Measurements from ENCODE around the gene MDK. TPM values are rescaled to one million over a fixed set of nuclear protein-coding genes. Genes with fewer than 3 reads are reported as not detected.

Gene MDK
- total RNA-seq, 1 donor: 1.5 TPM

DNA sequence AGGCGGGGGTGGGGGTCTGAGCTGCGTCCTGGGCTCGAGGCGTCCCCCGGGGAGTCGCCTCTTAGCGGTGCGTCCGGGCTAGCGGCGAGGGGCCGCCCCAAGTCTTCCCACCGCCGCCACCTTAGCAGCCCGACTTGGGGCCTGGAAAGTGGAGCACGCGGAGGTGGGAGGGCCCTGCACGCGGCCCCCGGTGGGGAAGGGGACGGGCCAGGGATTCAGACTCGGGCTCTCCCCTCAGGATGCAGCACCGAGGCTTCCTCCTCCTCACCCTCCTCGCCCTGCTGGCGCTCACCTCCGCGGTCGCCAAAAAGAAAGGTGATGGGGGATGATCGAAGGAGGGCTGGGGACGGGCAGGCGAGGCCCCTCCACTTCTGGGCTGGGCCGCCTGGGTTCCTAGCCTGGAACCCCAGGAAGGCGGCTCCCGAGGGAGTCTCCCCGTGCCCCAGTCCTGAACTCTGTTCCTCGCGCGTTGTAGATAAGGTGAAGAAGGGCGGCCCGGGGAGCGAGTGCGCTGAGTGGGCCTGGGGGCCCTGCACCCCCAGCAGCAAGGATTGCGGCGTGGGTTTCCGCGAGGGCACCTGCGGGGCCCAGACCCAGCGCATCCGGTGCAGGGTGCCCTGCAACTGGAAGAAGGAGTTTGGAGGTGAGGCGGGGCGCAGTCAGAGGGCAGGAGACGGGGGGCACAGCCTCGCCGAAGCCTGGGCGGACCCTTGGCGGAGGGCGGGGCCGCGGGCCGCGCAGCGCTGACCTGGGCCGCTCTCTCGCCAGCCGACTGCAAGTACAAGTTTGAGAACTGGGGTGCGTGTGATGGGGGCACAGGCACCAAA is 563 bp downstream of the MDK start:
- Histone ChIP-seq H3K4me3 (ENCODE audit: low read length) (no peak overlapping the region), H3K27me3 (ENCODE audit: insufficient read depth, low read length) (peaks cover 22% of the 10 kb centered on the region), H3K4me1 (ENCODE audit: insufficient read depth, low read length) (peaks cover 30% of the 10 kb centered on the region), H3K9me3 (ENCODE audit: low read depth, low read length) (no peaks in the 10 kb centered on the region)

DNA sequence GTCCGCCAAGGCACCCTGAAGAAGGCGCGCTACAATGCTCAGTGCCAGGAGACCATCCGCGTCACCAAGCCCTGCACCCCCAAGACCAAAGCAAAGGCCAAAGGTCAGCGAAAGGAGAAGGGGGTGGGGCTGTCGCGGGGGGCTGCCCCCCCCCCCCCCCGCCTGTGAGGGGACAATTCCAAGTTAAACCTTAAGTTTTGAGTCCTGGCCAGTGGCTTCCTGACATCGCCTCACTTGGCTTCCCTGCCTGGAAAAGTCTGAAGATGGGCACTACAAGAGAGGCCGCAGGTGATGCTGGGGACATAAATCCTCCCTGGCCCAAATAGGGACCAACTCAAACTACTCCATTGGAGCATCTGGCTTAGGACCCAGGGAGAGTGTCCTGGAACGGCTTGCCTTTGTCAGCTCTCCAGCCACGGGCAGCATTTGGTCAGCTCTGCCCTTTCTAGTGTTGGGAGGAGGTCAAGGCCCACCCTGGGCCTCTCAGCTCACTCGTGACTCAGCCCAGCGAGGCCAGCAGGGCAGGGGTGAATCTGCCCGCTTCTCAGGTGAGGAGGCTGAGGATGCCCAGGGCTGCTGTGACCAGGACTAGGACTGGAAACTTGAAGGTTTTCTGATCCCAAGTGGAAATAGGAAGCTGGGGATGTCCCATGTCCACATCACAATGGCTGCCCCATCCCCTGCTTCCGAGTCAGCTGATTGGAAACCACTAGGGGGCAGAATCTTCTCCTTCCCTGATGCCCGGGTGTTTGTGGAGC is 1.4 kb downstream of the MDK start:
- Histone ChIP-seq H3K27me3 (ENCODE audit: insufficient read depth, low read length) (peaks cover 29% of the 10 kb centered on the region), H3K4me3 (ENCODE audit: low read length) (no peak overlapping the region), H3K4me1 (ENCODE audit: insufficient read depth, low read length) (peaks cover 32% of the 10 kb centered on the region), H3K9me3 (ENCODE audit: low read depth, low read length) (no peaks in the 10 kb centered on the region)

DNA sequence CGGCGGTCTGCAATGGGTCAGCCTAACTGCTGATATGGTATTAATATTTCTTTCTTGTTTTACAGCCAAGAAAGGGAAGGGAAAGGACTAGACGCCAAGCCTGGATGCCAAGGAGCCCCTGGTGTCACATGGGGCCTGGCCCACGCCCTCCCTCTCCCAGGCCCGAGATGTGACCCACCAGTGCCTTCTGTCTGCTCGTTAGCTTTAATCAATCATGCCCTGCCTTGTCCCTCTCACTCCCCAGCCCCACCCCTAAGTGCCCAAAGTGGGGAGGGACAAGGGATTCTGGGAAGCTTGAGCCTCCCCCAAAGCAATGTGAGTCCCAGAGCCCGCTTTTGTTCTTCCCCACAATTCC is 1.9 kb downstream of the MDK start:
- peaks cover 38% of the 10 kb centered on the region for H3K4me1 ChIP-seq (ENCODE audit: insufficient read depth, low read length)
- no peaks in the 10 kb centered on the region for H3K9me3 ChIP-seq (ENCODE audit: low read depth, low read length)
- H3K27me3 ChIP-seq (ENCODE audit: insufficient read depth, low read length): peaks cover 34% of the 10 kb centered on the region
- no peak overlapping the region for H3K4me3 ChIP-seq (ENCODE audit: low read length)

DNA sequence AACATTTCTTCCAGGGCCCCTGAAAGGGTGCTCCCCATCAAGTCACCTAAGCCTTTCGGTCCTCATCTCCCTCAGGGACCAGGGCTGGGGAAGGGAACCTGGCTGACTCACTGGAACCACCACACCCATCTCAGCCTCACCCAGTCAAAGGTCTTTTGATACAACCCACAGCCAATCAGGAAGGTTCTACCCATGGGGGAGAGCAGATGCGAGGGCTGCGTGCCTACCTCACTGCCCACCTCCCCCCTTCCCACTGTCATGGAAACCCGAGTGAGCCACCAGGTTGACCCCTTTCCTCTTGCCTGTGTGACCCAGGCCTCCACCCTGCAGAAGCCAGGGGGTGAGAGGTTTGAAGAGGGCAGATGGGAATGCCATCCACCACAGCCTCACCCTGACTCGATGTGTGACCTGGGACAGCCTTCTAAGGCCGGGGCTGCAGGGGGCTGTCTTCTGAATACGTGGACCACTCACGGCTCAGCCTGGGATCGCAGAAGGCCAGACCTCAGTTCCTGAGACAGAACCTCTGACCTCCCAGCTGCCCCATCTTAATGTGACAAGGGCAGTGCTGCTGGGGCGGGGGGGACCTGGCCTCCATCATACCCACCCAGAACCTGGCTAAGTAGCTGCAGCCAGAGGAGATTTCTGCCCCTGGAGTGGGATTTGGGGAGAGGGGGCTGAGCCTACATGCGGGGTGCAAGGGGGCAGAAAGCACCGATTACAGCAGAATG is 2.7 kb downstream of the MDK start:
- peaks cover 32% of the 10 kb centered on the region for H3K4me1 ChIP-seq (ENCODE audit: insufficient read depth, low read length)
- no peak overlapping the region for H3K4me3 ChIP-seq (ENCODE audit: low read length)
- H3K27me3 ChIP-seq (ENCODE audit: insufficient read depth, low read length): peaks cover 42% of the 10 kb centered on the region
- H3K9me3 ChIP-seq (ENCODE audit: low read depth, low read length): no peaks in the 10 kb centered on the region

DNA sequence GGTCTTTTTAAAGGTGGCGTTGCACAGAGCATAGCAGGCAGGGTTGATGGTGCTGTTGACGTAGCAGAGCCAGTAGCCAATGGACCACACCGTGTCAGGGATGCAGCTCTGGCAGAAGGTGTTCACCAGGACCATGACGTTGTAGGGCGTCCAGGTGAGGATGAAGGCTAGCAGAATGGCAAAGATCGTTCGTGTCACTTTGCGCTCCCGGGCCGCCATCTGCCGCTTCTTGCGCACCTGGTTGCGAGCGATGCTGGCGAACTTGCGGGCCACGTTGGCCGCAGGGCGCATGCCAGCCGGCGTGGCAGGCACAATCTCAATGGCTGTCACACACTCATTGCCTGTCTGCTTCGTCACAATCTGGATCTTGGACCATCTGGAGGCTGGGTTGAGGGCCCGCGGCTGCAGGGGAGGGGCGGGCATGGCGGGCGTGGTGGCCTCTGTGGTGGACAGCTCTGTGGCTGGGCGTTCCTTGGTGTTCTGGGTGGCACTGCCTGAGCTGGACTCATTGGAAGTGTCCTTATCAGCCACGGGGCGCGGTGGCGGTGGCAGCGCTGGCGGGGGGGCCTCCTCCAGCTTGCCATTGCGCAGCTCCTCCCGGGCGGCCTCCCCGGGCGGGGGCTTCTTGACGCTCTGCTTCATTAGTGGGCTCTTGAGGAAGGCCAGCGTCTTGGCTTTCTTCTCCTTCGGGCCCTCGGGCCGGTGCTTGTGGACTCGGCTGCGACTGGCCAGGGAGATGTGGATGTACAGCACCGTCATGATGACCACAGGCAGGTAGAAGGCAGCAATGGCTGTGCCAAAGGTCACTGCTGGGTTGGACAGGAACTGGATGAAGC is 3.9 kb downstream of the MDK start:
- H3K27me3 ChIP-seq (ENCODE audit: insufficient read depth, low read length): peaks cover 54% of the 10 kb centered on the region
- H3K4me1 ChIP-seq (ENCODE audit: insufficient read depth, low read length): peaks cover 37% of the 10 kb centered on the region
- no peak overlapping the region for H3K4me3 ChIP-seq (ENCODE audit: low read length)
- H3K9me3 ChIP-seq (ENCODE audit: low read depth, low read length): no peaks in the 10 kb centered on the region

DNA sequence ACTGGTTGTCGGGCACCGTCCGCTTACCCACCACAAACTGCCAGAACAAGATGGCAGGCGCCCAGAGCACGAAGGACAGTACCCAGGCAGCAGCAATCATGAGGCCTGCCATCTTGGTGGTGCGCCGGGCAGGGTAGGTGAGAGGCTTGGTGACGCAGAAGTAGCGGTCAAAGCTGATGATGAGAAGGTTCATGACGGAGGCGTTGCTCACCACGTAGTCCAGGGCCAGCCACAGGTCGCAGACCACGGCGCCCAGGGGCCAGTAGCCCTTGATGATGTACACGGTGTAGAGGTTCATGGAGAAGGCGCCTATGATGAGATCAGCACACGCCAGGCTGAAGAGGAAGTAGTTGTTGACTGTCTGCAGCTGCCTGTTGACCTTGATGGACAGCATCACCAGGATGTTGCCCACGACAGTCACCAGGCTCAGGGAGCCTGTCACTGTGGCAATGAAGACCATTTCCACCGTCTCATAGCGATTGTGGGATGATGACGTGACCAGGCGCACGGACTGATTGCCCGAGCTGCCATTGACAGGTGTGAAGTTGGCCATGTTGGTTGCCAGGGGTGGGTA is 4.6 kb downstream of the MDK start:
- H3K4me3 ChIP-seq (ENCODE audit: low read length): no peak overlapping the region
- H3K9me3 ChIP-seq (ENCODE audit: low read depth, low read length): no peaks in the 10 kb centered on the region
- H3K27me3 ChIP-seq (ENCODE audit: insufficient read depth, low read length): peaks cover 59% of the 10 kb centered on the region
- H3K4me1 ChIP-seq (ENCODE audit: insufficient read depth, low read length): peaks cover 38% of the 10 kb centered on the region

DNA sequence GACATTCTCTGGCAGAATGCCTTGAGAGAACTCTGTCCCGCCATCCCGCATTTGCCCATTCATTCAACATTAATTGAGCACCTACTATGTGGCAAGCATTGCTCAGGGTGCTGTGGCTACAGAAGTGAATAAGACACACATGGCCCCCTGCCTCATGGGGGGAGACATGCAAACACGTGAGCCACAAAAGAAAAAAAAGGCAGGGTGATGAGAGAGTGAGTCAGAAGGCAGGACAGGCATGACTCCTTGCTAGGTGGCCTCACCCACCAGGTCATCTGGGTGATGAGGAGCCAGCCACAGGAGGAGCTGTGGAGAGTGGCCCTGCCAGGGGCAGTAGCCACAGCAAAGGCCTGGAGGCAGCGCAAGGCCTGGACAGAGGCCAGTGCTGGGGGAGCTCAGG is 5.2 kb downstream of the MDK start:
- Histone ChIP-seq H3K4me3 (ENCODE audit: low read length) (no peak overlapping the region), H3K4me1 (ENCODE audit: insufficient read depth, low read length) (peaks cover 39% of the 10 kb centered on the region), H3K9me3 (ENCODE audit: low read depth, low read length) (no peaks in the 10 kb centered on the region), H3K27me3 (ENCODE audit: insufficient read depth, low read length) (peaks cover 61% of the 10 kb centered on the region)

DNA sequence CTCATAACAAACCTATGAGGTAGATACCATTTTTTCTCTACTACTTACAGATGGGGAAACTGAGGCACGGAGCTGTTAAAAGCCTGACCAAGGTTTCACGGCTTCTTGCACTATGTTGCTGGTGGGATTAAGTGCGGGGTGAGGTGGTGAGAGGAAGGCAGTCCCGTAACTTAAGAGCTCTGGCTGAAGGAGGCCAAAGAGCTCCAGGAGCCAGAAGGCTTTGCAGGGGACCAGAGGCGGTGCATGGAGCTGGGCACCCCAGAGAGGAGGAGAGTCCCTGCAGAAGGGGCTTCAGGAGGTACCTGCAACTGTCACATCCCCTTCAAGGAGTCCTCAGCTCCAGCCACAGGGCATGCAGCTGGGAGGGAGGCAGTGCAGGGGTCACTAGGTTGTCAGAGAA is 6.0 kb downstream of the MDK start:
- peaks cover 39% of the 10 kb centered on the region for H3K4me1 ChIP-seq (ENCODE audit: insufficient read depth, low read length)
- H3K4me3 ChIP-seq (ENCODE audit: low read length): no peak overlapping the region
- H3K27me3 ChIP-seq (ENCODE audit: insufficient read depth, low read length): peaks cover 57% of the 10 kb centered on the region
- no peaks in the 10 kb centered on the region for H3K9me3 ChIP-seq (ENCODE audit: low read depth, low read length)

DNA sequence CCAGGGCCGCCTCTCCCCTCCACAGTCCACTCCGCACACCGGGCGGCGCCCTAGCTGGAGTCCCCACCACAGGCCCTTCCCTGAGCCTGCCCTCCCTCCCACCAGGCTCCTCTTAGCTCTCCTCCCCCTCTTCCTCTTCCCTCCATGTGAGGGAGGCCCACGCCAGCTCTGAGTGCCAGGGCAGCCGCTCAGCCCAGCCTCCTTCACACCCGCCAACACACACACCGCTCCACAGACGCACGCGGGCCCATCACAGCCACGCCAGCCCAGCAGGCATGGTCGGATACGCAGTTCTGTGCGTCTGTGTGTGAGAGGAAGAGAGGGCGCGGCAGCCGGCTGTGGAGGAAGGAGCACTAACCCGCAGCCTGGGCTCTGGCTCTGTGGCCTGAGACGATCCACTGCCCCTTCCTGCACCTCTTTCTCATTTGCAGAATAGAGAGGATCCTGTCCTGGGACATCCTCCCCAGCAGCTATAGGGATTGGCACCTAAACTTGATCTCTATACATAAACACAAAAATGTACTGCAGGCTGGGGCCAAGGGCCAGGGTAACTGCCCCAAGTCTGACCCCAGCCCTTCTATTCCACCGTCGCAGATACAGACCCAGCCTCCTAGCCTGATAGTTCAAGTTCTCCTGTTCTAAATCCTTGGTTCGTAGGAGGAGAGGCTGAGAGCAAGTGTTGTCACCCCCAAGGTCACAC is 6.6 kb downstream of the MDK start:
- Histone ChIP-seq H3K27me3 (ENCODE audit: insufficient read depth, low read length) (peaks cover 55% of the 10 kb centered on the region), H3K9me3 (ENCODE audit: low read depth, low read length) (no peaks in the 10 kb centered on the region), H3K4me1 (ENCODE audit: insufficient read depth, low read length) (peaks cover 41% of the 10 kb centered on the region)

DNA sequence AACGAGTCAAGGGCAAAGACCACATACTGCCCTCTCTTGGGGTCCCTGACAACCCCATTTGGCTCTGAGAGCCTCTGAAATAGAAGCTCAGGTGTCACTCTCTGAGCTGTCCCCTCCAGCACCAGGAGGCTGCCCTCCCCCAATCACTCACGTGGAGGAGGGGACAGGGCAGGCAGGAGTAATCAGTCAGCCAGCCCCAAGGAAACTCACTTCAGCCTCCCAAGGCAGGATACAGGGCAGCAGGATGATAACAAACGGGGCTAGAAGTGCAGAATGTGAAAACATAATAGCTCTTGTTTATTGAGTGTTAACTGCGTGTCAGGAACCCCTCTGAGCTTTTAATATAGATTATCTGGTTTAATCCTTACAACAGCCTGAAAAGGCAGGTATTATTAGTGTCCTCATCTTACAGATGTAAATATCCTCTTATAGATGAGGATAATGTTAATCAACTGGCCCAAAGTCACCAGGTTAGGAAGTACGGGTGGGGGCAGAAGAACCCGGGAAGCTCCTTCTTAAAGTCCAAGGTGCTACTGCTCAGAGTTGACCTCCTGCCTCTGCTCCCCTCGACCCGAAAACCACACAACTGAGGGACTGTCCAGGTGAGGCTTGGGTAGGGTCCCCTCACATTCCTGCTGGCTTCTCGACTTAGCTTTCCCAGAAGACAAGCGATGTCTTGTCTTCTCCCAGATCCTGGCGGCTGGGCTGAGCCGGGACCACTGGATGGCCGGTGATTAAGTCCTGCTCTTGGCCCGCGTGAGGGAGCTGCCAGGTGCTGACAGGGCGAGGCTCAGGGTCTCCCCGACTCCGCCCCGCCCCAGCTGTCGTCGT is 7.4 kb downstream of the MDK start:
- H3K9me3 ChIP-seq (ENCODE audit: low read depth, low read length): no peaks in the 10 kb centered on the region
- H3K4me1 ChIP-seq (ENCODE audit: insufficient read depth, low read length): peaks cover 41% of the 10 kb centered on the region
- no peak overlapping the region for H3K4me3 ChIP-seq (ENCODE audit: low read length)
- H3K27me3 ChIP-seq (ENCODE audit: insufficient read depth, low read length): peaks cover 59% of the 10 kb centered on the region

More for the DNA sequence above, 6.6 kb downstream of the MDK start:
- no peak overlapping the region for H3K4me3 ChIP-seq (ENCODE audit: low read length)

DNA sequence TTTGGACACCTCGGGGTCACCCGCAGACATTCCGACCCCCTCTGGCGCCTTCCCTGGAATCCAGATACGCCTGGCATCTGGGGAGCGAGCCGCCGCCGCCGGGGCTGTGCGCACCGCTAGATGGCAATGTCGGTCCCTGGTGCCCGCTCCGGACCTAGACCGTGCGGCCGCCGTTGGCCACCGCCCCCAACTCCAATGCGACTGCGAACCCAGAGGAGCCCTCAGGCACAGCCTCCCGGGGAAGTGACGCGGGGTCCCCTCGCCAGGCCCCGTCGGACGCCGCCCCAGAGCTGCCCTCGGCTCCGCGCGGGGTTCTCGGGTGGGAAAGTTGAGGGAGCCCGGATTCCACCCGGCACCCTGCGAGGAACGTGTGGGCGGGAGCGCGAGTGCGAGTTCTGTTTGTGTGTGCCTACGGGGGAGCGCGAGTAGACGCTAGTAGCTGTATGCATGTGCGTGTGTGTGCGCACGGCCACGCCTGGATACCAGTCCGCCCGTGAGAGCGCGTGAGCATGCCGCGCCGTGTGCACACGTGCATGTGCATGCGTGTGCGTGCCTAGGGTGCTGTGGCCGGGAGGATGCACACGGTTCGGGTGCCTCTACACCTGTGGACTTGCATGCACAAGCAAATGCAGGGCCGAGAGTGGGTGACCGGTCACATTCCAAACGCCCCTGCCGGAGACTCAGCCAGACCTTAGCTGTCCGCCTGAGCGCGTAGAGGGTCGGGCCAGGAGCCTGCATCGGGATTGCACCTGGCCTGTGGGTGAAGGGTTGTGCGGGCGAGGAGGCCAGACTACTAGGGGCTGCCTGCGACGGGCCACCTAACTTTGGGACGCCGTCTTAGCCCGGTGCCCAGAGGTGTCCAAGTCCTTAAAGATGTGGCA is 8.2 kb downstream of the MDK start:
- Histone ChIP-seq H3K27me3 (ENCODE audit: insufficient read depth, low read length) (peaks cover 59% of the 10 kb centered on the region), H3K9me3 (ENCODE audit: low read depth, low read length) (no peaks in the 10 kb centered on the region), H3K4me3 (ENCODE audit: low read length) (no peak overlapping the region), H3K4me1 (ENCODE audit: insufficient read depth, low read length) (peaks cover 41% of the 10 kb centered on the region)

DNA sequence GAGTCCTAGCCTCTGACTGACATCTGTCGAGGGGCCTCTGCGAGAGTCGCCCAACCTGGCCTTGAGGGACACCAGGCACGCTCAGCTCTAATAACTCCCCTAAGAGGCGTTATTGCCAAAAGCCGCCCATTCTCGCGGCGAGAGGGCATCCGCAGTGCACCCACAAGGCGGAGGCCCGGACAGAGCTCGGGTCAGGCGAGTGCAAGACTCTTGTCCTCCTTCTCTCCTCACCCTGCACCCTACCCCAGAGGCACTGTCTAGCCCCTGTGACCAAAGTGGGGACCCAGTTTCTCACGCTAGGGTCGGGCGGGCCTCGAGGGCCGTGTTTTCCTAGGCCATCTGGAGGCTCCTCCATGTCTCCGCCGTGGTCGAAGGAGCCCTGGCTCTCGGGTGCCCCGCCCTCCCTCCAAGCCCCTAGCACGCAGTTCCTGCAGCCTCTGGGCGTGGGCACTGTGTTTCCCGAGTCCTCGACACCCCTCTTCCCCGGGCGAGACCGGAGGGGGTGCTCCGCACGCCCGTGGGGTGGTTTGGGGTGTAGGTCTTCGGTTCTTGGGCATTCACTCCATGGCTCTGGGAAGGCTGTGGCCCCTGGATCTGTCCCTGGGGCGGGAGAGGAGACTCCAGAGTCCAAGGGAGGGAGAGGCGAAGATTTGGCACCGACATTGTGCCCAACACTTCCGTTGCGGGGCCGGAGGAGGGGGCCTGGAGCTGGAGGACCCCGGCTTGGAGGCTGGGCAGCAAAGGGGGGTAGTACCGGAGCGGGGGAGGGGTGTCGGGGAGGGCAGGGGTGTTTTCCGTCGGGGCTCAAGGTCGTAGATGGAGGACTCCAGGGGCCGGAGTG is 9.1 kb downstream of the MDK start:
- Histone ChIP-seq H3K4me3 (ENCODE audit: low read length) (no peak overlapping the region), H3K9me3 (ENCODE audit: low read depth, low read length) (no peaks in the 10 kb centered on the region), H3K27me3 (ENCODE audit: insufficient read depth, low read length) (peaks cover 59% of the 10 kb centered on the region), H3K4me1 (ENCODE audit: insufficient read depth, low read length) (peaks cover 41% of the 10 kb centered on the region)
